Activated naive CD8-positive, alpha-beta T cell treated with anti-CD3 and anti-CD28 coated beads, Interleukin-2, amount 10 ng/mL, durations not matched to agents 7 days and 5 days (primary cell): ENCODE data around the gene RGS19. TPM values are rescaled to one million over a fixed set of nuclear protein-coding genes. Genes with fewer than 3 reads are reported as not detected.

Source experiments
- ATAC-seq: fragments of 150-1000 bp; cut with Tn5 transposase; one replicate; pipeline ENCODE4 v1.10.0; 2021; ENCODE audit warnings: low read depth, moderate library complexity
- POLR2A ChIA-PET: fragments of 350-600 bp; sonication (Branson Sonifier 250); formaldehyde crosslinking; loops from one replicate; lab custom pipeline; 2021; ENCODE audit warnings: antibody characterized with exemption; lab: Charles Lee
- DNase-seq: peaks from one replicate; pipeline ENCODE4 v3.0.0; 2021
- H3K27ac Mint-ChIP-seq: one replicate; pipeline ENCODE4 v1.8.0; 2022; ENCODE audit warnings: mild to moderate bottlenecking, mixed read lengths
- H3K27me3 Mint-ChIP-seq: one replicate; pipeline ENCODE4 v1.8.0; 2022; ENCODE audit warnings: mild to moderate bottlenecking, moderate library complexity, mixed read lengths
- H3K36me3 Mint-ChIP-seq: one replicate; pipeline ENCODE4 v1.8.0; 2021; ENCODE audit warnings: mild to moderate bottlenecking, mixed read lengths
- H3K4me1 Mint-ChIP-seq: one replicate; pipeline ENCODE4 v1.8.0; 2021; ENCODE audit warnings: mixed read lengths
- H3K4me3 Mint-ChIP-seq: one replicate; pipeline ENCODE4 v1.8.0; 2022; ENCODE audit warnings: mild to moderate bottlenecking, moderate library complexity, mixed read lengths
- H3K9me3 Mint-ChIP-seq: one replicate; pipeline ENCODE4 v1.8.0; 2021; ENCODE audit warnings: mixed read lengths
- total RNA-seq, 2 experiments: library from RNA; stranded (reverse); gene quantifications; one replicate each; pipeline ENCODE4 v1.2.3, GENCODE V29; 2021

RGS19 gene
- total RNA-seq, 2 experiments from 2014 or later: 95.1 to 106 TPM

DNA sequence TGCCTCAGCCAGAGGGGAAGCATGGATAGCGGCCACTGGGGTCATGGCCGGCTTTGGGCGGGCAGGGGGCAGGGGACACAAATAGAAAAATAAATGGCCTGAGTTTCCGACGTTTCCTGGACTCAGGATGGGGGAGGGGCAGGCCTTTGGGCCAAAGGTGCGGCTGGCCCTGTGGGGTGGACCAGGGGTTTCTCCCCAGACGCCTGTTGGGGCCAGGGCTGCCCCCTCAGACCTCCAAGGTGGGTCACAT is 22.8 kb downstream of the RGS19 start:
- no peak for DNase-seq
- H3K27me3 Mint-ChIP-seq: peaks cover 5% of the 10 kb centered on the region
- POLR2A ChIA-PET: interaction anchor here (2.0 to 2.8 kb wide), 3 partner anchors 16 to 76 kb away, joined by 8 to 16 read pairs (median 12); partner anchors contain the start of genes PRPF6 and SAMD10
- ATAC-seq: no peak
- no peaks in the 10 kb centered on the region for H3K36me3 Mint-ChIP-seq
- H3K4me1 Mint-ChIP-seq: peaks cover 12% of the 10 kb centered on the region
- H3K4me3 Mint-ChIP-seq: no peak overlapping the region
- H3K9me3 Mint-ChIP-seq: no peaks in the 10 kb centered on the region
- peak overlapping the region; percentile 90 for H3K27ac Mint-ChIP-seq

DNA sequence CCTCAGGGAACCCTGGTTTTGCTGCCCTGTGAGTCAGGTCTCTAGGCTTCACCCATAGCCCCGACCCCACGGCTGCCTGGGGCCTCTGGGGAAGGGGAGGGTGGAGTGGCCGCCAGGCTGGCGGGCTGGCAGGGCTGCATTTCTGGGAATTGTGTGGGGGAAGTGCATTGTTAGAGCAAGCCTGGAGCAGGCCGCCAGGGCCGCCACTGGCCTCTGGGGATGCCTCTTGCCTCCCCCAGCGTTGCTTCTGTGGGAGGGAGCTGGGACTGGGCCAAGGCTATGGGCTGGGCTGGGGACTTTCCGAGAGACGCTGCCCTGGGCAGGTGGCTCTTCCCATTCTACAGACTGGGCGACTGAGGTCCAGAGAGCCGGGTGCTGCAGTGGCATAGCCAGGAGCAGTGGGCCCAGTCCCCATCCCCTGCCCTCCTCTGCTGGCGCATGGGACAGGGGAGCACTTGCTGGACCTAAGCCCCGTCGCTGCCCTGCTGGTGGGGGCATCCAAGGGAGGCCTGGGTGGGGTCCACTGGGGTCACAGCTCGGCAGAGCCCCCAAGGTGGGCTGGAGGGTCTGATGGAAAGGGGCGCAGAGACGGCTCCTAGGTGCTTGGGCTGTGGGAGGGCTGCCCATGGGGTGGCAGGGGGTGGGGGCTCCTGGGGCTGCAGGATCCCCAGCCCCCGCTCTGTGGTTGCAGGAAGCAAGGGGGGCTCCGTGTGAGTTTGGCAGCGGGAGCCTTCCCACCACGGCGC is 23.3 kb downstream of the RGS19 start:
- POLR2A ChIA-PET: interaction anchor here (1.2 to 2.8 kb wide), 4 partner anchors 15 to 76 kb away, joined by 3 to 16 read pairs (median 10); partner anchors contain the start of genes PRPF6, RGS19 and SAMD10
- DNase-seq (no peak), ATAC-seq (no peak)
- no peak overlapping the region for H3K27ac Mint-ChIP-seq
- no peak overlapping the region for H3K4me3 Mint-ChIP-seq
- peaks cover 5% of the 10 kb centered on the region for H3K27me3 Mint-ChIP-seq
- no peaks in the 10 kb centered on the region for H3K9me3 Mint-ChIP-seq
- H3K4me1 Mint-ChIP-seq: peaks cover 12% of the 10 kb centered on the region
- no peaks in the 10 kb centered on the region for H3K36me3 Mint-ChIP-seq

DNA sequence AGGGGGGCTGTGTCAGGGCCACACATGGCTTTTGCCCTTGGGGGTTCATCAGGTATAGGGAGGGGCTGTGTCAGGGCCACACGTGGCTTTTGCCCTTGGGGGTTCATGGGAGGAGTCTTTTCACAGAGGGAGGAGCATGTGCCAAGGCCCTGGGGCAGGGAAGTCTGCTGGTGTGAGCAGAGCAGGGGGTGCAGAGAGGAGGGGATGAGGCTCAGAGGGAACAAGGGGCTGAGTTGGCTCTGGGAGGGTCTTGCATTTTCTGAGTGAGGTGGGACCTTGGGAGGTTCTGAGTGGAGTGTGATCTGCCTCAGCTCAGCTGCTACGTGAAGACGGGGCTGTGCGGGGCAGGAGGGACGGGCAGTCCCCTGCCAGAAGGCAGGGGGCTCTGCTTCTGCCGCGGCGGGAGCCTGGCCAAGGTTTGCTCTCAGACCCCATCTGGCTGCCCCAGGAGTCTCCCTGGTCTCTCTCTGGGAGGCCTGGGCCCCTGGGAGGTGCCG is 23.9 kb downstream of the RGS19 start:
- Mint-ChIP-seq H3K9me3 (no peaks in the 10 kb centered on the region), H3K27me3 (peaks cover 5% of the 10 kb centered on the region), H3K4me1 (peaks cover 12% of the 10 kb centered on the region), H3K4me3 (no peak overlapping the region), H3K27ac (peak overlapping the region; percentile 60), H3K36me3 (no peaks in the 10 kb centered on the region)
- DNase-seq (no peak), ATAC-seq (no peak)
- POLR2A ChIA-PET: interaction anchor here (0.7 to 4.7 kb wide), 4 partner anchors 15 to 74 kb away, joined by 3 to 23 read pairs (median 4); partner anchors contain the start of gene RGS19

DNA sequence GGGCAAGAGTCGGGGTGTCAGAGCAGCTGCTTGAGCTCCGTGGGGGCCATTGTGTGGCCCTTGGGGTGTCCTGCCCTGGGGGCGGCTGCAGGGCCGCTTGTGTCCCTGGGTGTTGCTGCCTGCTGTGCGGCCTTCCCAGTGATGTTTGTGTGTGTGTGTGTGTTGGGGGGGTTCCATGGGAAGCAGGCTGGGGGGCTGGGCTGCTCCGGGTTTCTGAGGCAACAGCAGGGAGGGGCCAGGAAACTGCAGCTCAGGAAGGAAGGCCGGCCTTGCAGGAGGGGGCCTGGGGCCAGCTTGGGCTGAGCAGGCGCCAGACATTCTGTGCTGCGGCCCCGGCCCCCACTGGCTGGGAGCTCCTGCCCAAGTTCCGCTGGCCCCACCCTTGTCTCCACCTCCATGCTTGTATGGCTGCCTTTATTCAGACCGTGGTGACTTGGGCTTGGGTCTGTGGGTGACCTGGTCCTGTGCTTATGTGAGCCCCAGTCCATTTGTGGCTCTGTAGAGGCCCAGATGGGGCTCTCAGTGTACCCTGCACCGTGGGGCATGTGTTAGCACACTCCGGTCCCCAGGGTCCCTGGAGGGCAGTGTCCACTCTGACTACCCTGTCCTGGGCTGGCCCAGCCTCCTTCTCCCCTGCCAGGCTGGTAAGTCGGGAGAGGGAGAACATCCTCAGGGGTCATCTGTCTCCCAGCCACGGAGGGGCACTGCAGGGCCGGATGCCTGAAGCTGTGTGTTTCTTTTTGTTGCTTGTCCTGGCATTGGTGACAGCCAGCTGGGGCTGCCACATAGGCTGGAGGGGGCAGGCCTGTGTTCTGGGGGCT is 25.3 kb downstream of the RGS19 start:
- no peak overlapping the region for H3K27ac Mint-ChIP-seq
- ATAC-seq (no peak), DNase-seq (no peak)
- no peaks in the 10 kb centered on the region for H3K9me3 Mint-ChIP-seq
- no peaks in the 10 kb centered on the region for H3K36me3 Mint-ChIP-seq
- H3K4me1 Mint-ChIP-seq: peaks cover 10% of the 10 kb centered on the region
- H3K27me3 Mint-ChIP-seq: peaks cover 9% of the 10 kb centered on the region
- no peak overlapping the region for H3K4me3 Mint-ChIP-seq
- POLR2A ChIA-PET: interaction anchor here (0.6 to 4.7 kb wide), 4 partner anchors 10 to 142 kb away, joined by 3 to 26 read pairs (median 14); no protein-coding TSS in a partner anchor

DNA sequence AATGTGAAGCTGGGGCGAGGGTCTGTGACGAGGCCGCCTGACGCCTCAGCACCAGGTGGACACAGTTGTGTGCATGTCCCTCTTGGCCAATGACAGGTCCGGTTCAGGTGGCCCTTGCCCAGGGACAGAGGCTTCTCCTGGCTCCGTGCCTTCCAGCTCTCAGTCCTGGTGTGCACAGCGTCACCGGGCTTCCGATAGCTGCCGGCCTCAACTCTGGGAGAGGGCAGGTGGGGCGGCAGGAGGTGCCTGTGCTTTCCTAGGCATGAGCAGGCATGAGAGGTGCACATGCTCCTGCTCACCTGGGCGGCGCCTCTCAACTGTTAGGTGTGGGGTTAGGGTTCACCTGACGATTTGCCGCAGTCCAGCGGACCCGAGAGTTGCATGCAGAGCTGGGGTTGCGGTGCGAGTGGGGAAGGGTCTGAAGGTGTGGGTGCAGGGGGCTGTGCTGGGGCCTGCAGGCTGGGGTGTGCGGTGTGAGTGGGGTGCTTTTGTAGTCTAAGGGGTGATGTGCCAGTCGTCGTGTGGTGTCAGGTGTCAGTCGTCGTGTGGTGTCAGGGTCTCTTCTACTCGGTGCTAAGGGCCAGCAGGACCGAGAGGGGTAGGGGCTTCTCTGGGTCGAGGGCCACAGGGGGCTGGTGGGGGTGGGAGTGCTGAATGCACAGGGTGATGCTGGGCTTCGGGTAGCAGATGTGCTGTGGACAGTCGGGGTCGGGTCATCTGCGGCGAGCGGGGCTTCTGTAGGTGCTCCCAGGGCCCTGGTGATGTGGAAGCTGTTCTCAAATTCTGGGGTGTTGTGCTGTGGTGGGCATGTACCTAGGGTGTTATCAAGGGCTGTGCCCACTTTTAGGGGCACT is 26.1 kb downstream of the RGS19 start:
- ATAC-seq: no peak
- H3K9me3 Mint-ChIP-seq: no peaks in the 10 kb centered on the region
- H3K27ac Mint-ChIP-seq: no peak overlapping the region
- peaks cover 10% of the 10 kb centered on the region for H3K4me1 Mint-ChIP-seq
- H3K27me3 Mint-ChIP-seq: peaks cover 11% of the 10 kb centered on the region
- POLR2A ChIA-PET: interaction anchor here (0.6 to 4.7 kb wide), 6 partner anchors 7 to 141 kb away, joined by 3 to 26 read pairs (median 5); partner anchors contain the start of gene TCEA2
- no peak for DNase-seq
- H3K4me3 Mint-ChIP-seq: no peak overlapping the region
- no peaks in the 10 kb centered on the region for H3K36me3 Mint-ChIP-seq

DNA sequence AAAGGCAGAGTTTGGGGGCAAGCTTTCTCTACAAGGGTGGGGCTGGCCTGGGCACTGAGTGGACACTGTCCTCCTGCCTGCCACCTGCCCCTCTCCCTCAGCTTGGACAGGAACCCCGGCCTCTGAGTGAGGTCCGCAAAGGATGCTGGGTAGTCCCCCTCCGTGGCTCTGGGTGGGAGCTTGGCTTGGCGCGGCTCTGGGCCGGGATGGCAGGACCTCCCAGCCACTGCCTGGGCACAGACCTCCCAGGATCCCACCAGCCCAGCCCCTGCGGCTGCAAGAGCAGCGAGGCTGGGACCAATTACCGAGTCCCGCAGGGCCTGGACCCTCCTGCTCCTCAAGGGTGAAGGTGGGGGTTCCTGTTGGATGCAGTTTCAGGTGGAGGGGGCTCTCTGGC is 27.0 kb downstream of the RGS19 start:
- no peak overlapping the region for H3K27ac Mint-ChIP-seq
- DNase-seq (no peak), ATAC-seq (no peak)
- peaks cover 7% of the 10 kb centered on the region for H3K4me1 Mint-ChIP-seq
- no peak overlapping the region for H3K4me3 Mint-ChIP-seq
- POLR2A ChIA-PET: interaction anchor here (1.2 to 4.7 kb wide), 4 partner anchors 8 to 26 kb away, joined by 4 to 23 read pairs (median 5); partner anchors contain the start of gene TCEA2
- peaks cover 16% of the 10 kb centered on the region for H3K27me3 Mint-ChIP-seq
- no peaks in the 10 kb centered on the region for H3K36me3 Mint-ChIP-seq
- no peaks in the 10 kb centered on the region for H3K9me3 Mint-ChIP-seq

DNA sequence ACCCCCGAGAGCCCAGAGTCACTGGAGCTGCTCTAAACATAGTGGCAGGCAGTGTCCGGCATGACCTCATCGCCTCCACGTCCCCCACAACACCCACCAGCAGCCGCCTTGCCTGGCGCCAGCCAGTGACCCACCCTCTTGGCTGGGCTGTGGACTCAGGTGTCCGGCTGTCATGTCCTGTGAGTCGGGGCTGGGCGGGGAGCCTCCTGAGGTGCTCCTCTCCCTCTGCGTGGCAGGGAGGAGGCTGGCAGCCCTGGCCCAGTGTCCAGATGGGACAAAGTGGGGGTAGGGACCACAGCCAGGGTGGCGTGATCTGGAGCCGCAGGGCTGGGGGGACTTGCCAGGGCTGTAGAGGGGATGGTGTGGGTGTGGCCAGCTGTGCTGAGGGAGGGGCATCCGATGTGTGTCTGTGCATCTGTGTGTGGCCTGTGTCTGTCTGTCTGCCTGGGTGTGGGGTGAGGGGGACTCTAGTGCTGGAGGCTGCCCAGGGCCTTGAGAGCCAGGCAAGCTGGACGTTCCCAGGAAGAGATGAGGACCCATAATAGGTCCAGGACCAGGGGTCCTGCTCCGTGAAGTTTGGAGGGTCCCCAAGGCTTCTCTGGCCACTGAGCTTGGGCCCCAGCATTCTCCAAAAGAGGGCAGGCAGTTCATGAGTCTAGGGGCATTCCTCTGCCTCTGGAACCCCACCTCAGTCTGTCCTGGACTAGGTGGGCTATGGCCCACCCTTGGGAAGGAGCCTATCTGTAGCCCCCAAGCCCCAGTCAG is 27.6 kb downstream of the RGS19 start:
- Mint-ChIP-seq H3K36me3 (no peaks in the 10 kb centered on the region), H3K4me3 (no peak overlapping the region), H3K4me1 (peaks cover 7% of the 10 kb centered on the region), H3K27me3 (peaks cover 20% of the 10 kb centered on the region), H3K9me3 (no peaks in the 10 kb centered on the region), H3K27ac (no peak overlapping the region)
- POLR2A ChIA-PET: interaction anchor here (1.2 to 4.7 kb wide), 4 partner anchors 9 to 26 kb away, joined by 4 to 23 read pairs (median 5); partner anchors contain the start of gene TCEA2
- DNase-seq: no peak
- ATAC-seq: no peak

DNA sequence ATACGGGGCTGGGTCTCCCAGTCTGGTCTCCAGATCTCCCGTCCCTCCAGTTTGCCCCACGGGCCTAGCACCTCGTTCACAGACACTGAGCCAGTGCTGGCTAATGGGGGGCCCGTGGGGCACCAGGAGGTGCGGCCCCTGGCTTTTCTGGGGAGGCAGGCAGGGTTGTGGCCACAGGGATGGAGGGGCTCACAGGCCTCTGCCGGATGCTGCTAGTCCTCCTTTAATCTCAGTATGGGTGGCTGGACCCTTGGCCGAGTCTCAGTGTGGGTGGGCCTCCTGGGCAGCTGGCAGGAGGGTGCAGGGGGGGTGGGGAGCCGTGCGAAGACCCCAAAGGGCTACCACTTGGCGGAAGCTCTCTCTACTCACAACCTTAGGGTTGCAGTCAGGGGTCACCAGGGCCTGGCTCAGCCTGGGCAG is 28.3 kb downstream of the RGS19 start:
- Mint-ChIP-seq H3K4me1 (peaks cover 12% of the 10 kb centered on the region), H3K27me3 (peaks cover 26% of the 10 kb centered on the region), H3K27ac (no peak overlapping the region), H3K4me3 (no peak overlapping the region), H3K9me3 (no peaks in the 10 kb centered on the region), H3K36me3 (no peaks in the 10 kb centered on the region)
- POLR2A ChIA-PET: interaction anchor here (0.6 to 4.7 kb wide), 3 partner anchors 11 to 64 kb away, joined by 3 to 23 read pairs (median 4); partner anchors contain the start of gene C20orf204
- ATAC-seq (no peak), DNase-seq (no peak)

DNA sequence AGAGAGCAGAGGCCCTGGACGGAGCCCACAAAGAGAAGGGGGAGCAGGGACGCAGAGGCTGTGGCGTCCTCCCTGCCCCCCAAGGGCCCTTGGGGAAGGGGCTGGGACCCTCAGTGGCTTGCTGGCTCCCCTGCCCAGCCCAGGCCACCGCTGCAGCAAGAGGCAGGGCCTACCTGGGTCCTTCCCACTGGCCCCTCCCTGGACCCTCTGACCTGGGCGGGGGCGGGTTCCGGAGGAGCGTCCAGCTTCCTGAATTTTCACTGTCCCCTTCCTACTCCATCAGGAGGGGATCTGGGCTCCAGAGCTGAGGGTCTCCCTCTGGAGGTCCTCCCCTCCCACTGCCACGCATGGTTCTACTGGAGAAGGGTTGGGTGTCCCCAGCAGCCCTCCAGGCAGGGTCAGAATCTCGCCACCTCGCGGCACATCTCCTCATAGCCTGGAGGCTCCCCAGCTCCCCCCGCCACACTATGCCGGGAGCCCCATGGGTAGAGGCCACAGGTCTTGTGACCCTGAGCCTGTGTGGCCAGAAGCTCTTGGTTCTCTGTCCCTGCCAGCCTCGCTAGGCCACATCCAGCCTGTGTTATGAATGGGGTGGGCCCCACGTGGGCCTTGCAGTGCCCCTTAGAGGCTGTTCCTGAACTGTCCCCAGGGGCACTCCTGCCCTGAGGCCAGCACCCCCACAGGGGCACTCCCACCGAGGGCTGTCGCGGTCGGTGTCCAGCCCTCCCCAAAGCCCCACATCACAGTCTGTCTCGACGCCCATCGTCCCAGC is 28.9 kb downstream of the RGS19 start:
- no peak overlapping the region for H3K27ac Mint-ChIP-seq
- H3K36me3 Mint-ChIP-seq: no peaks in the 10 kb centered on the region
- peaks cover 28% of the 10 kb centered on the region for H3K27me3 Mint-ChIP-seq
- peaks cover 16% of the 10 kb centered on the region for H3K4me1 Mint-ChIP-seq
- peak overlapping the region; percentile 30 for H3K4me3 Mint-ChIP-seq
- no peak for ATAC-seq
- no peak for DNase-seq
- H3K9me3 Mint-ChIP-seq: no peaks in the 10 kb centered on the region
- POLR2A ChIA-PET: interaction anchor here (0.6 to 1.2 kb wide), 2 partner anchors 15 to 64 kb away, joined by 3 to 4 read pairs; partner anchors contain the start of gene C20orf204

DNA sequence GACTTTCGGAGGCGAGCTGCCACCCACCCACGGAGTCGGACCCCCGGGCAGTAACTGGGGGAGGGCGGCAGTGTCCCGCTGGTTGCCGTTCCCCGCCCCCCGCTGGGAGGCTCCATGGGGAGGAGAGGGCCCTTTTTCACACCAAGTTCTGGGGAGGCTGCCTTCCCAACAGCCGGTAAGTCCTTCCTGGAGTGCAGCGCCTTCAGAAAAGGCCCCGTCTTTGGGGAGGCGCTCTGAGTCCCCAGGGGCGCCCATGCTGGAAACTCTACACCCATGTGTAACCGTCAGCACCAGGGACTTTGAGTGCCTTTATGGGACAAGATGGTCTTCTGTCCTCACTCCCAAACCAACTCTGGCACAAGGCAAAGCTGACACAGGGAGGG is 29.4 kb downstream of the RGS19 start:
- POLR2A ChIA-PET: no interaction called here

DNA sequence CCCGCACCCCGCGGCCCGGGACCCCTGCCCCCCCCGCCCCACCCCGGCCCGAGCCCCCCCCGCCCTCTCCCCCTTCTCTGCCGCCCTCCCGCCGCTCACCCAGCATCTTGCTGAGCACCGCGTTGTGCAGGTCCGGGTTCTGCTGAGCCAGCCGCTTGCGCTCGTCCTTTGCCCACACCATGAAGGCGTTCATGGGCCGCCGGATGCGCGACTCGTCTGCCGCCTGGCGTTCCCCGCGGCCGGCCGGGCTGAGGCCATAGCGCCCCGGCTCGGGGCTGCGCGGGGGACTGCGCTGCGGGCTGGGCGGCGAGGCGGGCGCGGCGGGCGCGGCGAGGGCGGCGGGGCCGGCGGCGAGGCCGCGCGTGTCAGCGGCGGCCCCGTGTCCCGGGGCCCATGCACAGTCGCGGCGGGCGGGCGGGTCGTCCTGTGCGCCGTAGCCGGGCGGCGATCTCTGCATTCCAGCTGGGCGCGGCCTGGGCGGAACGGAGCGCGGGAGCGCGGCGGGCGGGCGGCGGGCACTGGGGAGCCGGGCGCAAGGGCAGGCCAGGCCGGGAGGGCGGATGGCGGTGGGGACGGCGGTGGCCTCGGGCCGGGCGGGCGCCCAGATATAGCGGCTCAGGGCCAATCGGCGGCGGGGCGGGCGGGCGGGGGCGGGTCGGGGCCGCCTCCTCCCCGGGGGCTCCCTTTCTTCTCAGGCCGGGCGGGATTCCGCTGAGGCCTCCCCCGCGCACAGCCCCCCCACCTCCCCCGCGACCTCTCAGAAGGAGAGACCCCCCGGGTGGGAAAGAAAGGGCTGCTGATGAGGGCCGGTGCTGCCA is 30.0 kb downstream of the RGS19 start, which contains the start of gene SOX18:
Gene SOX18, minus strand, starts transcription at position 580 of the 818 bp plus-strand sequence. Its CDS starts 123 bp downstream, at position 457.
- Mint-ChIP-seq H3K36me3 (no peaks in the 10 kb centered on the region), H3K27ac (no peak within 1 kb of the TSS), H3K4me3 (peak within 1 kb of the TSS; percentile 71), H3K27me3 (peaks cover 28% of the 10 kb centered on the region), H3K4me1 (peaks cover 10% of the 10 kb centered on the region), H3K9me3 (no peaks in the 10 kb centered on the region)
- DNase-seq (peak; percentile 66), ATAC-seq (peak; percentile 59)
- POLR2A ChIA-PET: no interaction called here

More for the DNA sequence above, 29.4 kb downstream of the RGS19 start:
- no peak for DNase-seq
- no peaks in the 10 kb centered on the region for H3K36me3 Mint-ChIP-seq
- H3K27me3 Mint-ChIP-seq: peaks cover 28% of the 10 kb centered on the region
- H3K4me3 Mint-ChIP-seq: peak overlapping the region; percentile 30
- no peak overlapping the region for H3K27ac Mint-ChIP-seq
- peaks cover 13% of the 10 kb centered on the region for H3K4me1 Mint-ChIP-seq
- ATAC-seq: no peak
- no peaks in the 10 kb centered on the region for H3K9me3 Mint-ChIP-seq
